Measurements from ENCODE around the gene PSME2. TPM values are rescaled to one million over a fixed set of nuclear protein-coding genes. Genes with fewer than 3 reads are reported as not detected.
A peak's percentile ranks its signal among the peaks of the same experiment; 100 is the strongest.

The PSME2 gene
- total and polyA plus RNA-seq, 9 of the 15 experiments (the other 6 are each of a cell fraction or from before 2014, with no cell fraction given): 111 to 579 (median 159) TPM

DNA sequence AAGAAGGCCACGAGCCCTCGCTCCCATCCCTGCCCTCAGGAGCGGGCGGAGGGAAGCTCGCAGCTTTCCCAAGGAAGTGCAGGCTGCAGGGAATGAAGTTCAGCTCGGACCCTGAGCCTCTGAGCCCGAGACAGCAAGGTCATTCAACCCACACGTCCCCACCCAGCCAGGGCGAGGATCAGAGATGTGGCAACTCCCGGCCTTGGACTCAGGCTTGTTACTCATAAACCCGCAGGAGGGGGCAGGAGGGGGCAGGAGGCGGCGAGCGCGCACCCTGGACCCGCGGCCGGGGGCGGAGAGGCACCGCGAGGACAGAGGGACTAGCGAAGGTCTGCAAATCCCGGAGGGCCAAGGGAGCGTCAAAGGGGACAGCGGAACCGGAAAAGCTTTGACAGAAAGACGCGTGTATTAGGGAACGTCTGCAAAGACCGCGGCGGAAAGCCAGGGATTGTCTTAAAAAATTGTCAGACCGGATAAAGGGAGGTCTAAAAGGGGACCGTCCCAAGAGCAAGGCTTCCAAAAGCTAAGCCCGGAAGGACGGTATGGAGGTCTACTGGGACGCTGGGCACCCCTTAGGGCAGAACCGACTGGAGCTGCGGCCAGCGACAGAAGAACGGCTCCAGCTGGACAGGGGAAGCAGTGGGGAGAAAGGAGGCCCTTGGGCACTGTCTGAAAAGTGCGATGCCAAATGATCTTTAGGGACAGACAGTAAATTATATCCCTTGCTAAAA lies 32.4 kb downstream of the PSME2 start (continued):
- TF ChIP-seq, protein P1, sequence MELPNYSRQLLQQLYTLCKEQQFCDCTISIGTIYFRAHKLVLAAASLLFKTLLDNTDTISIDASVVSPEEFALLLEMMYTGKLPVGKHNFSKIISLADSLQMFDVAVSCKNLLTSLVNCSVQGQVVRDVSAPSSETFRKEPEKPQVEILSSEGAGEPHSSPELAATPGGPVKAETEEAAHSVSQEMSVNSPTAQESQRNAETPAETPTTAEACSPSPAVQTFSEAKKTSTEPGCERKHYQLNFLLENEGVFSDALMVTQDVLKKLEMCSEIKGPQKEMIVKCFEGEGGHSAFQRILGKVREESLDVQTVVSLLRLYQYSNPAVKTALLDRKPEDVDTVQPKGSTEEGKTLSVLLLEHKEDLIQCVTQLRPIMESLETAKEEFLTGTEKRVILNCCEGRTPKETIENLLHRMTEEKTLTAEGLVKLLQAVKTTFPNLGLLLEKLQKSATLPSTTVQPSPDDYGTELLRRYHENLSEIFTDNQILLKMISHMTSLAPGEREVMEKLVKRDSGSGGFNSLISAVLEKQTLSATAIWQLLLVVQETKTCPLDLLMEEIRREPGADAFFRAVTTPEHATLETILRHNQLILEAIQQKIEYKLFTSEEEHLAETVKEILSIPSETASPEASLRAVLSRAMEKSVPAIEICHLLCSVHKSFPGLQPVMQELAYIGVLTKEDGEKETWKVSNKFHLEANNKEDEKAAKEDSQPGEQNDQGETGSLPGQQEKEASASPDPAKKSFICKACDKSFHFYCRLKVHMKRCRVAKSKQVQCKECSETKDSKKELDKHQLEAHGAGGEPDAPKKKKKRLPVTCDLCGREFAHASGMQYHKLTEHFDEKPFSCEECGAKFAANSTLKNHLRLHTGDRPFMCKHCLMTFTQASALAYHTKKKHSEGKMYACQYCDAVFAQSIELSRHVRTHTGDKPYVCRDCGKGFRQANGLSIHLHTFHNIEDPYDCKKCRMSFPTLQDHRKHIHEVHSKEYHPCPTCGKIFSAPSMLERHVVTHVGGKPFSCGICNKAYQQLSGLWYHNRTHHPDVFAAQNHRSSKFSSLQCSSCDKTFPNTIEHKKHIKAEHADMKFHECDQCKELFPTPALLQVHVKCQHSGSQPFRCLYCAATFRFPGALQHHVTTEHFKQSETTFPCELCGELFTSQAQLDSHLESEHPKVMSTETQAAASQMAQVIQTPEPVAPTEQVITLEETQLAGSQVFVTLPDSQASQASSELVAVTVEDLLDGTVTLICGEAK (IDR thresholded peaks at IDR 0.05): peak; percentile 87
- TF ChIP-seq, protein P1 (CRISPR knock-in tag; IDR thresholded peaks at IDR 0.05): no peak
- no peak for TF ChIP-seq ZNF274 (IDR thresholded peaks at IDR 0.05; ENCODE audit: borderline replicate concordance, low read depth, low read length)
- TF ChIP-seq PYGO2 (tag; IDR thresholded peaks at IDR 0.05): no peak
- TF ChIP-seq TAF15 (IDR thresholded peaks at IDR 0.05; ENCODE audit: low read depth, low read length): no peak
- TF ChIP-seq DNMT1 (IDR thresholded peaks at IDR 0.05): no peak
- no peak for TF ChIP-seq SIRT6 (IDR thresholded peaks at IDR 0.05; ENCODE audit: low read depth, low read length)
- TF ChIP-seq FOXK2 (conservative IDR thresholded peaks at IDR 0.05 in 1 of 2, IDR thresholded peaks at IDR 0.05 in 1 of 2; ENCODE audit: low read depth in 2 of 2): peak; percentile 43 to 50; a peak in 2 of 4 replicates
- no peak for TF ChIP-seq CREB3 (tag; conservative IDR thresholded peaks at IDR 0.05; ENCODE audit: low read depth)
- TF ChIP-seq WHSC1 (IDR thresholded peaks at IDR 0.05; ENCODE audit: low read length): no peak
- no peak for TF ChIP-seq MAFF (IDR thresholded peaks at IDR 0.05; ENCODE audit: low read length)
- TF ChIP-seq ZNF217 (CRISPR knock-in tag; IDR thresholded peaks at IDR 0.05): no peak
- TF ChIP-seq ZSCAN32 (CRISPR knock-in tag; IDR thresholded peaks at IDR 0.05): 0 out of 2 replicates have a peak, but pooled peaks have one; percentile 23
- TF ChIP-seq HNRNPL (IDR thresholded peaks at IDR 0.05; ENCODE audit: low read depth, low read length): no peak
- TF ChIP-seq, protein P2, sequence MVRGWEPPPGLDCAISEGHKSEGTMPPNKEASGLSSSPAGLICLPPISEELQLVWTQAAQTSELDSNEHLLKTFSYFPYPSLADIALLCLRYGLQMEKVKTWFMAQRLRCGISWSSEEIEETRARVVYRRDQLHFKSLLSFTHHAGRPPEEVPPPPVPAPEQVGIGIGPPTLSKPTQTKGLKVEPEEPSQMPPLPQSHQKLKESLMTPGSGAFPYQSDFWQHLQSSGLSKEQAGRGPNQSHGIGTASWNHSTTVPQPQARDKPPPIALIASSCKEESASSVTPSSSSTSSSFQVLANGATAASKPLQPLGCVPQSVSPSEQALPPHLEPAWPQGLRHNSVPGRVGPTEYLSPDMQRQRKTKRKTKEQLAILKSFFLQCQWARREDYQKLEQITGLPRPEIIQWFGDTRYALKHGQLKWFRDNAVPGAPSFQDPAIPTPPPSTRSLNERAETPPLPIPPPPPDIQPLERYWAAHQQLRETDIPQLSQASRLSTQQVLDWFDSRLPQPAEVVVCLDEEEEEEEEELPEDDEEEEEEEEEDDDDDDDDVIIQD (CRISPR knock-in tag; IDR thresholded peaks at IDR 0.05): no peak
- no peak for TF ChIP-seq ZNF133 (CRISPR knock-in tag; IDR thresholded peaks at IDR 0.05)
- TF ChIP-seq ZNF717 (CRISPR knock-in tag; IDR thresholded peaks at IDR 0.05): no peak

All from K562 (cell line).